B cell (primary cell): ENCODE results near the gene PCSK9. TPM values are rescaled to one million over a fixed set of nuclear protein-coding genes. Genes with fewer than 3 reads are reported as not detected.

Experiments
- ATAC-seq: fragments of 200-7000 bp; cut with Tn5 transposase; one replicate; pipeline ENCODE4 v1.10.0; 2021; ENCODE audit warnings: low read depth, mild to moderate bottlenecking, moderate number of reproducible peaks, moderate library complexity
- CTCF ChIA-PET: fragments of 350-600 bp; sonication (Branson Sonifier 250); formaldehyde crosslinking; loops from one replicate; lab custom pipeline; 2021; ENCODE audit warnings: antibody characterized with exemption, inconsistent platforms; lab: Charles Lee
- POLR2A ChIA-PET: fragments of 350-600 bp; sonication (Branson Sonifier 250); formaldehyde crosslinking; loops from one replicate; lab custom pipeline; 2021; ENCODE audit warnings: antibody characterized with exemption; lab: Charles Lee
- DNase-seq: peaks from one replicate; pipeline ENCODE4 v3.0.0; 2013
- H2AFZ ChIP-seq: 2 replicates; pipeline ENCODE4 v1.6.1; 2012; ENCODE audit warnings: mild to moderate bottlenecking, low read depth, low read length; ENCODE audit not compliant: insufficient read depth, poor library complexity, severe bottlenecking
- H3K27ac ChIP-seq, 2 donors: 1 replicate in 1 of 2; 2 replicates in 1 of 2; pipeline ENCODE4 v1.5.1; 2012 to 2013; ENCODE audit warnings: low read length in 2 of 2, mild to moderate bottlenecking in 2 of 2, moderate library complexity in 1 of 2
- H3K27me3 ChIP-seq, 4 experiments: fragments of 200-600 bp in 1 of 4; sonication (generic) in 1 of 4; replicated peaks in 1 of 4; 1 replicate in 2 of 4; 2 replicates in 2 of 4; pipeline versions ENCODE4 v1.6.1 to v1.7.0; 2013 to 2016; ENCODE audit warnings: low read length in 3 of 4, mild to moderate bottlenecking in 2 of 4, mixed read lengths in 1 of 4, moderate library complexity in 1 of 4; ENCODE audit not compliant: insufficient read depth in 4 of 4, control insufficient read depth in 3 of 4; ENCODE audit errors: control extremely low read depth in 1 of 4
- H3K36me3 ChIP-seq, 2 experiments: replicated peaks in 1 of 2; 1 replicate in 1 of 2; 2 replicates in 1 of 2; pipeline versions ENCODE4 v1.6.1 to v1.7.1; 2013; ENCODE audit warnings: low read length in 1 of 2; ENCODE audit not compliant: insufficient read depth in 2 of 2, control insufficient read depth in 1 of 2; ENCODE audit errors: control extremely low read depth in 1 of 2, extremely low read depth in 1 of 2
- H3K4me1 ChIP-seq, 2 donors: fragments of 200-600 bp in 1 of 2; sonication (generic) in 1 of 2; 1 replicate in 1 of 2; 2 replicates in 1 of 2; pipeline versions ENCODE4 v1.5.1 to v1.6.1; 2013 to 2017; ENCODE audit warnings: low read length in 2 of 2; ENCODE audit not compliant: control insufficient read depth in 2 of 2, insufficient read depth in 2 of 2
- H3K4me2 ChIP-seq: replicated peaks from 2 replicates; pipeline ENCODE3; 2012; ENCODE audit warnings: mild to moderate bottlenecking, low read depth, low read length; ENCODE audit not compliant: poor library complexity, severe bottlenecking
- H3K4me3 ChIP-seq, 5 experiments: fragments of 200-600 bp in 1 of 5; sonication (generic) in 1 of 5; 1 replicate in 3 of 5; 2 replicates in 2 of 5; pipeline versions ENCODE4 v1.5.1 to v1.7.0; 2011 to 2016; ENCODE audit warnings: low read length in 4 of 5, mild to moderate bottlenecking in 4 of 5, low read depth in 2 of 5, control low read depth in 1 of 5, moderate library complexity in 1 of 5; ENCODE audit not compliant: insufficient read depth in 1 of 5; ENCODE audit errors: control extremely low read depth in 1 of 5, extremely low read depth in 1 of 5
- H3K79me2 ChIP-seq: fragments of 200-600 bp; sonication (generic); one replicate; pipeline ENCODE4 v1.6.0; 2016; ENCODE audit warnings: low read length; ENCODE audit not compliant: control insufficient read depth, insufficient read depth
- H3K9ac ChIP-seq: fragments of 200-600 bp; sonication (generic); 2 replicates; pipeline ENCODE4 v1.6.1; 2017; ENCODE audit warnings: mild to moderate bottlenecking, low read length, moderate library complexity
- H3K9me3 ChIP-seq, 3 donors: one replicate each; pipeline versions ENCODE4 v1.6.1 to v1.7.1; 2013; ENCODE audit warnings: low read length in 2 of 3; ENCODE audit not compliant: control insufficient read depth in 2 of 3, insufficient read depth in 1 of 3; ENCODE audit errors: control extremely low read depth in 1 of 3
- H4K20me1 ChIP-seq: 2 replicates; pipeline ENCODE4 v1.6.0; 2012; ENCODE audit warnings: mild to moderate bottlenecking, low read length; ENCODE audit not compliant: insufficient read depth, control insufficient read depth, poor library complexity, severe bottlenecking
- H3K27ac Mint-ChIP-seq: one replicate; pipeline ENCODE4 v1.8.0; 2021; ENCODE audit warnings: mixed read lengths
- H3K27me3 Mint-ChIP-seq: one replicate; pipeline ENCODE4 v1.8.0; 2021; ENCODE audit warnings: mixed read lengths
- H3K4me1 Mint-ChIP-seq: one replicate; pipeline ENCODE4 v1.8.0; 2021; ENCODE audit warnings: mixed read lengths
- H3K4me3 Mint-ChIP-seq: one replicate; pipeline ENCODE4 v1.8.0; 2021; ENCODE audit warnings: mixed read lengths
- H3K9me3 Mint-ChIP-seq: one replicate; pipeline ENCODE4 v1.8.0; 2022; ENCODE audit warnings: mixed read lengths; ENCODE audit not compliant: insufficient read depth
- CTCF ChIP-seq: fragments of 200-600 bp; IDR thresholded peaks from one replicate; pipeline ENCODE4 v1.8.0; 2022; ENCODE audit warnings: antibody characterized with exemption, mild to moderate bottlenecking
- EZH2 ChIP-seq: IDR thresholded peaks from 2 replicates; pipeline ENCODE4 v1.6.1; 2012; ENCODE audit warnings: borderline replicate concordance, low read depth, mild to moderate bottlenecking, moderate library complexity, low read length; ENCODE audit not compliant: insufficient read depth, poor library complexity, severe bottlenecking
- WGBS: methylation state at CpG from one replicate; pipeline ENCODE4 v1.1.5; 2013; ENCODE audit warnings: missing lambda C conversion rate; ENCODE audit not compliant: insufficient coverage; 5-methylcytosine and 5-hydroxymethylcytosine counted together
- intact Hi-C: fragments of 100-400 bp; cut with micrococcal nuclease; formaldehyde crosslinking; loops from one replicate; pipeline ENCODE4 v1.10.0; 2022
- polyA plus RNA-seq: library from polyadenylated mRNA; depleted of rRNA; stranded (reverse); fragments of >200 nt; gene quantifications from 2 replicates; pipeline ENCODE4 v1.2.3, GENCODE V29; 2012
- total RNA-seq, 2 donors: library from RNA; stranded (reverse); fragments of 120-200 nt in 1 of 2; gene quantifications; 1 replicate in 1 of 2; 2 replicates in 1 of 2; pipeline versions ENCODE4 v1.2.3 to v1.2.4, GENCODE V29; 2013 to 2022

The PCSK9 gene
- total and polyA plus RNA-seq, 2 donors (not counting 1 experiment from before 2014, with no cell fraction given): not detected

GRCh38 chr1:55051169-55051568 lies 11.8 kb downstream of the PCSK9 start:
- 100% methylated on average over 5 of the region's 5 CpGs for WGBS
- Mint-ChIP-seq H3K9me3 (no peaks in the 10 kb centered on the region), H3K4me3 (no peak overlapping the region), H3K4me1 (no peaks in the 10 kb centered on the region), H3K27me3 (peaks cover 13% of the 10 kb centered on the region), H3K27ac (no peak overlapping the region)
- no peak for ATAC-seq
- H3K27ac ChIP-seq: no peak overlapping the region
- no peaks in the 10 kb centered on the region for H3K4me1 ChIP-seq
- no peaks in the 10 kb centered on the region for H3K27me3 ChIP-seq
- DNase-seq: no peak
- no peak overlapping the region for H3K4me3 ChIP-seq
- H3K36me3 ChIP-seq: no peaks in the 10 kb centered on the region
- POLR2A ChIA-PET: no interaction called here
- CTCF ChIA-PET: no interaction called here
- H2AFZ ChIP-seq: no peak overlapping the region
- intact Hi-C loops: no loop called here
- no peak overlapping the region for H3K4me2 ChIP-seq
- no peaks in the 10 kb centered on the region for H3K79me2 ChIP-seq
- H3K9ac ChIP-seq: no peak overlapping the region
- H4K20me1 ChIP-seq: no peaks in the 10 kb centered on the region
- no peaks in the 10 kb centered on the region for H3K9me3 ChIP-seq
- TF ChIP-seq CTCF: no peak
- no peak for TF ChIP-seq EZH2

GRCh38 chr1:55051621-55052020 lies 12.3 kb downstream of the PCSK9 start:
- Histone ChIP-seq H3K9ac (no peak overlapping the region), H3K4me1 (no peaks in the 10 kb centered on the region), H3K4me3 (no peak overlapping the region), H3K79me2 (no peaks in the 10 kb centered on the region), H3K9me3 (no peaks in the 10 kb centered on the region), H3K36me3 (no peaks in the 10 kb centered on the region), H2AFZ (no peak overlapping the region), H3K27me3 (no peaks in the 10 kb centered on the region), H4K20me1 (no peaks in the 10 kb centered on the region), H3K4me2 (no peak overlapping the region), H3K27ac (no peak overlapping the region)
- 60% methylated on average over 8 of the region's 9 CpGs for WGBS
- no peaks in the 10 kb centered on the region for H3K9me3 Mint-ChIP-seq
- H3K27me3 Mint-ChIP-seq: peaks cover 13% of the 10 kb centered on the region
- CTCF ChIA-PET: no interaction called here
- intact Hi-C loops: no loop called here
- no peak overlapping the region for H3K27ac Mint-ChIP-seq
- no peak for DNase-seq
- no peak for ATAC-seq
- POLR2A ChIA-PET: no interaction called here
- TF ChIP-seq EZH2: no peak
- no peak for TF ChIP-seq CTCF
- H3K4me3 Mint-ChIP-seq: no peak overlapping the region
- H3K4me1 Mint-ChIP-seq: no peaks in the 10 kb centered on the region
